NCI-H1694 (cell line): ENCODE results near the gene ADGRL3.

ENCODE experiments used
- DNase-seq: peaks from one replicate; lab custom pipeline; 2025; lab: John Stamatoyannopoulos, UW

The ADGRL3 gene

DNA sequence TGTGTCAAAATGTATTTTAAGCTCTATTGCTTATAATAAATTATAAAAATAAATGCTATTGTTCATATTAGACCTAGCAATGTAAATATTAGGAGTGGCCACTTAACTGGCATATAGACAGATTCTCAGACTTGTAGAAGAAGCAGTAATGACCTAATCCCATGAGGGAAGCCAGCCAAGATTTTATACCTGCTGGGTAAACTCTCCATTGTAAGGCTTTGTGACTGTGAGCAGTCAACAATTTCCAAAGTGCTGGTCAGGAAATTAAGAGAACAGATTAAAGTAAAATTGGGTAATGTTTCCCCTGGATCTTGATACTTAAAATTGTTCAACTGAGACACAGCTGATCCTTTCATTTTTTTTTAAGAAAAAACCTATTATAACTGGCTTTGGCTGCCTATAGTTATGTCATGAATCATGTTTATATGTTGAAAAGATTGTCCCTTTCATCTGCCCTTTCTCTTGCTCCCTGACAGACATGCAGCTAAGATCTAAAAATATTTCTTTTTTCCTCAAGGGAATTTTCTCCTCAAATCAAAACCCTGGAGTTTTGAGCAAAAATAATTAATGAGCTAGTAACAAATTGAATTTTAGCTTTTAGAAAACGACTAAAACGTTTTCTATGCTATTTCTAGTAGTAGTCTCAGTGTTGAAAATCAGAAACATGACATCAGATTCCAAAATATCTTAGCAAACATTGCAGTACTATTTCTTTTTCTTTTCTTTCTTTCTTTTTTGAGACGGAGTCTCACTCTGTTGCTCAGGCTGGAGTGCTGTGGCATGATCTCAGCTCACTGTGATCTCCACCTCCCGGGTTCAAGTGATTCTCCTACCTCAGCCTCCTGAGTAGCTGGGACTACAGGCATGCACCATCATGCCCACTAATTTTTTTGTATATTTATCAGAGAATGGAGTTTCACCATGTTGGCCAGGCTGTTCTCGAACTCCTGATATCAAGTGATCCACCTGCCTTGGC is 77.9 kb downstream of the ADGRL3 start:
- no peak for DNase-seq

GRCh38 chr4:61292322-61292721 is 92.2 kb downstream of the ADGRL3 start:
- DNase-seq: no peak

GRCh38 chr4:61293707-61294400 is 93.7 kb downstream of the ADGRL3 start:
- DNase-seq: no peak

- DNase-seq: no peak
These were observed 94.8 kb downstream of the ADGRL3 start for GRCh38 chr4:61294936-61295335.

GRCh38 chr4:61296144-61296543 is 96.0 kb downstream of the ADGRL3 start:
- no peak for DNase-seq

- no peak for DNase-seq
These were observed 98.1 kb downstream of the ADGRL3 start for GRCh38 chr4:61298178-61298740.

- no peak for DNase-seq
These were observed 99.2 kb downstream of the ADGRL3 start for GRCh38 chr4:61299316-61299715.

GRCh38 chr4:61300266-61300844 is 100.2 kb downstream of the ADGRL3 start:
- DNase-seq: no peak

- DNase-seq: no peak
These were observed 101.1 kb downstream of the ADGRL3 start for GRCh38 chr4:61301271-61301670.

- no peak for DNase-seq
These were observed 107.9 kb downstream of the ADGRL3 start for GRCh38 chr4:61308033-61308432.

- no peak for DNase-seq
These were observed 109.5 kb downstream of the ADGRL3 start for GRCh38 chr4:61309616-61310015.

- no peak for DNase-seq
These were observed 112.4 kb downstream of the ADGRL3 start for GRCh38 chr4:61312526-61312925.

GRCh38 chr4:61318431-61318830 is 118.3 kb downstream of the ADGRL3 start:
- DNase-seq: no peak

DNA sequence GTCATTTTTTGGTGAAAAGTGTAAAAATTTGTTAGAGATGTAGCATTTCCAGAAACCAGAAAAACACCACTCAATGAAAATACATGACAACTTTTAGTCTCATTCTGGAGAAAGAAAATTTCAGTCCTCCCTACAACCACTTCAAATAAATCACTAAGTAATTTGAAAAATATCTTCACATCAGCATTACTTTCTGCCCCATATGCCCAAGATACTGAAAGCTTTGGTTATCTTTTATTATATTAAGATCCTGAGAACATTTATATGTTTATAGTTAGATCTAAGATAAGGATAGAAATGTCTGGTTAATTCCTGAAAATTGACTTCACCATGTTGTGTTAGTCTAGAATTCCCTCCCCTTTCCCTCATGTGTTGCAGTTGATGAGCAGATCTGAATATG is 119.0 kb downstream of the ADGRL3 start:
- no peak for DNase-seq

- no peak for DNase-seq
These were observed 120.0 kb downstream of the ADGRL3 start for GRCh38 chr4:61320154-61320553.

GRCh38 chr4:61320631-61321030 is 120.5 kb downstream of the ADGRL3 start:
- no peak for DNase-seq

DNA sequence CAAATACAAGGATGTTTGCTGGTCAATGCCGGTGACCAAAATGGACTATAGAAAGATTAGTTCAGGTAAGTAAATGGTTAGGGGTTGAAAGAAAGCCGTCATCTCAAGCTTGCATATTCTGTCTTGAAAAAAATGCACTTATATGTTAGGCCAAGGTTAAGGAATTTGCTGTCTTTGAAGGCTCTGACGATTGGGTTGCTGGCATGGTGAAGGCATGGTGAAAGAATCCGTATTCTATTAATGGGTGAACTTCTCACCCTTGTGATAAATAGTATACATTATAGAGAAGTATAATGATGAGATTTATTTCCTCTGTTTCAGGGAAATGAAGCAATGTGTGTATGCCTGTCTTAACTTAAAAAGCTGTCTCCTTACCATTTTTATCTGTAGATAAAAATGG is 132.6 kb downstream of the ADGRL3 start:
- DNase-seq: no peak

- DNase-seq: no peak
These were observed 133.4 kb downstream of the ADGRL3 start for GRCh38 chr4:61333490-61333889.

DNA sequence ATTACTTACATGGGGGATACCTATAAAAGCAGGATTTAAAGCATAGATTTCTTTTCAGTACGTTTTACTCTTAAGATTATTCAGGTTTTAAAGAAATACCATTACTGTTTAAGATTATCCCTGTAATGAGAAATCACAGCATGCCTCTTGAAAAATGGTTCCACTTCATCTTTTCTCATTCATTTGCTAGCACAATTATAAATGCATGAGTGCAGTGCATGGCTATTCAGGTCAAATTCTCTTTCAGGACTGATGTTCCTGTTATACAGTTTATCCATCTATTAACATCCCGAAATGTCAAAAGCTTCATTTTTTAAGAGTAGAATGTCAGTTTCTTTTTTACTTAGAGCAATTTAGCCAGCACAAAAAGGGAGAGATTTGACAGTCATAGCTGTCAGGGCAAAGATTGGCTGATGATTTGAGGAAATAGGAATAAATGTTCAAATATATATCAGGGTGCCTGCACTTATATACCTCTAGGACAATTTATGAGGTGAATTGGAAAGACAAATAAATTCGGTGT is 135.2 kb downstream of the ADGRL3 start:
- DNase-seq: no peak

- DNase-seq: no peak
These were observed 136.4 kb downstream of the ADGRL3 start for GRCh38 chr4:61336488-61336887.

DNA sequence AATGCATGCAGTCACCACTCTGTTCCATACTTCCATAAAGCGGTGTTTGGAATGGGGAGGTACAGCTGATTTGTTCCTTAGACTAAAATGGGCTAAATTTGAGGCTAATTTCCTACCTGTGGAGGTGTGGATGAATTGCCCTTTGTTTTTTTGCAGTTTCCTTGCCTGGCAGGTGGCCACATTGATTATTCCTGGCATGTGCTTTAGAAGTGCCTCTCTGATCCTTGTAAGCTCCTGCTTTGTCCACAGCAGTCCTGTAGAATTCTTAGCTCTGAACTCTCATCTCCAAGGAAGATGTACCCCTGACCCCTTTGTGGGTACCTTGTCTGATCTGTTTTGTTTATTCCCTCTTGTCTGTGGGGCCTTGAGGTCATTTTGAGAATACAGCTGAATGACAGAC is 136.8 kb downstream of the ADGRL3 start:
- DNase-seq: no peak

- no peak for DNase-seq
These were observed 141.9 kb downstream of the ADGRL3 start for GRCh38 chr4:61342061-61342460.
